DND-41 (cell line): Measurements from ENCODE around the gene CTIF.

Experiments used
- ATAC-seq: fragments of 200-7000 bp; cut with Tn5 transposase; 3 replicates; pipeline ENCODE4 v1.9.1; 2021; ENCODE audit warnings: low read depth; ENCODE audit not compliant: insufficient read depth
- DNase-seq: peaks from one replicate; pipeline ENCODE4 v3.0.0-alpha.2; 2020
- H2AFZ ChIP-seq: 2 replicates; pipeline ENCODE4 v1.6.0; 2012; ENCODE audit warnings: low read depth, low read length
- H3K27ac ChIP-seq: 2 replicates; pipeline ENCODE4 v1.5.1; 2012; ENCODE audit warnings: low read length, inconsistent platforms
- H3K27me3 ChIP-seq: fragments of 200-600 bp; sonication (generic); 2 replicates; pipeline ENCODE4 v1.6.0; 2012; ENCODE audit warnings: low read length, mild to moderate bottlenecking, inconsistent platforms; ENCODE audit not compliant: insufficient read depth, poor library complexity
- H3K36me3 ChIP-seq: 2 replicates; pipeline ENCODE4 v1.5.1; 2012; ENCODE audit warnings: low read length, inconsistent platforms; ENCODE audit not compliant: insufficient read depth
- H3K4me1 ChIP-seq: 2 replicates; pipeline ENCODE4 v1.5.1; 2012; ENCODE audit warnings: mild to moderate bottlenecking, low read length; ENCODE audit not compliant: insufficient read depth
- H3K4me2 ChIP-seq: 2 replicates; pipeline ENCODE4 v1.6.0; 2012; ENCODE audit warnings: mild to moderate bottlenecking, moderate library complexity, low read length, inconsistent platforms; ENCODE audit not compliant: insufficient read depth
- H3K4me3 ChIP-seq, 2 experiments: fragments of 200-600 bp in 1 of 2; shearing (Covaris generic) in 1 of 2; 2 replicates each; pipeline ENCODE4 v1.5.1; 2012 to 2016; ENCODE audit warnings: inconsistent platforms in 2 of 2, low read length in 2 of 2, mild to moderate bottlenecking in 2 of 2, low read depth in 1 of 2, moderate library complexity in 1 of 2
- H3K79me2 ChIP-seq: 2 replicates; pipeline ENCODE4 v1.6.0; 2012; ENCODE audit warnings: low read length, inconsistent platforms; ENCODE audit not compliant: insufficient read depth
- H3K9ac ChIP-seq: 2 replicates; pipeline ENCODE4 v1.6.0; 2012; ENCODE audit warnings: low read depth, mild to moderate bottlenecking, inconsistent platforms, low read length, moderate library complexity
- H3K9me3 ChIP-seq: 2 replicates; pipeline ENCODE4 v1.5.1; 2012; ENCODE audit warnings: low read length, moderate library complexity, mild to moderate bottlenecking, inconsistent platforms; ENCODE audit not compliant: insufficient read depth, severe bottlenecking
- H4K20me1 ChIP-seq: 2 replicates; pipeline ENCODE4 v1.6.0; 2012; ENCODE audit warnings: low read length; ENCODE audit not compliant: insufficient read depth
- CTCF ChIP-seq: IDR thresholded peaks from 2 replicates; pipeline ENCODE4 v1.5.1; 2012; ENCODE audit warnings: borderline replicate concordance, low read length, moderate library complexity, mild to moderate bottlenecking; ENCODE audit not compliant: poor library complexity, severe bottlenecking; ENCODE audit errors: extremely low read depth
- EZH2 ChIP-seq: IDR thresholded peaks from 3 replicates; pipeline ENCODE4 v1.6.1; 2012; ENCODE audit warnings: borderline replicate concordance, low read depth, mild to moderate bottlenecking, moderate library complexity, low read length, inconsistent platforms; ENCODE audit not compliant: severe bottlenecking

CTIF gene

GRCh38 chr18:48514786-48515185, 24.0 kb upstream of the CTIF start:
- H3K9ac ChIP-seq: no peak overlapping the region
- H4K20me1 ChIP-seq: no peaks in the 10 kb centered on the region
- no peak overlapping the region for H3K27ac ChIP-seq
- TF ChIP-seq CTCF (no peak), EZH2 (no peak)
- no peak for ATAC-seq
- peaks cover 6% of the 10 kb centered on the region for H3K27me3 ChIP-seq
- H3K79me2 ChIP-seq: no peaks in the 10 kb centered on the region
- no peak overlapping the region for H3K4me2 ChIP-seq
- H3K9me3 ChIP-seq: no peaks in the 10 kb centered on the region
- no peaks in the 10 kb centered on the region for H3K36me3 ChIP-seq
- no peak overlapping the region for H3K4me3 ChIP-seq
- H2AFZ ChIP-seq: no peak overlapping the region
- no peaks in the 10 kb centered on the region for H3K4me1 ChIP-seq
- no peak for DNase-seq

DNA sequence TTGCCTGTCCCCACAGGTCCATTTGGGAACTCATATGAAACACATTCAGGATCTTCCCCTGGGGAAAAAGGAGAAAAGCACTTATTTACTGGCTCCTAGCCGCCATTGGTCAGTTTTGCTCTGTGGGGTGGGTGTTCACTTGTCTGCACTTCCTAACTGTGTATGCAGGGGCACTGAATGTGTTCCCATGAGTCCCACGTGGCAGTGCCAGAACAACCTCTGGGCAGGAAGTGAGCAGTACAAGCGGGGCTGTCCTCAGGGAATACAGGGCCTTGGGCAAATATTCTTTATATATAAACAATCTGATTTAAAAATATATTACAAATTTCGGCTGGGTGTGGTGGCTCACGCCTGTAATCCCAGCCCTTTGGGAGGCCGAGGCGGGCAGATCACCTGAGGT, 21.8 kb upstream of the CTIF start:
- Histone ChIP-seq H3K27ac (no peak overlapping the region), H3K4me3 (no peak overlapping the region), H3K9me3 (no peaks in the 10 kb centered on the region), H3K4me1 (no peaks in the 10 kb centered on the region), H3K79me2 (no peaks in the 10 kb centered on the region), H3K9ac (no peak overlapping the region), H3K4me2 (no peak overlapping the region), H4K20me1 (no peaks in the 10 kb centered on the region), H2AFZ (no peak overlapping the region), H3K27me3 (peaks cover 13% of the 10 kb centered on the region), H3K36me3 (no peaks in the 10 kb centered on the region)
- TF ChIP-seq CTCF (no peak), EZH2 (no peak)
- DNase-seq: no peak
- no peak for ATAC-seq

- no peak overlapping the region for H3K27ac ChIP-seq
- no peak for ATAC-seq
- H3K4me2 ChIP-seq: no peak overlapping the region
Measured at GRCh38 chr18:48519431-48520100, 19.3 kb upstream of the CTIF start.

More at GRCh38 chr18:48519431-48520100, 19.3 kb upstream of the CTIF start:
- Histone ChIP-seq H3K9me3 (no peaks in the 10 kb centered on the region), H4K20me1 (no peaks in the 10 kb centered on the region), H3K4me1 (no peaks in the 10 kb centered on the region), H3K9ac (no peak overlapping the region), H3K79me2 (no peaks in the 10 kb centered on the region), H3K36me3 (no peaks in the 10 kb centered on the region), H2AFZ (no peak overlapping the region), H3K27me3 (peaks cover 16% of the 10 kb centered on the region), H3K4me3 (no peak overlapping the region)
- no peak for DNase-seq
- TF ChIP-seq CTCF (no peak), EZH2 (no peak)
